AG20443 (cell line): ENCODE data around the gene CTIF.
A peak's percentile ranks its signal among the peaks of the same experiment; 100 is the strongest.
"Not testable (repeated sequence)": the region's sequence is repeated elsewhere in the genome, so short reads cannot be mapped to it uniquely, and the experiment has no call there.

Experiments used
- DNase-seq: peaks from one replicate; pipeline ENCODE4 v3.0.0; 2012; ENCODE audit warnings: low spot score, mixed read lengths

CTIF gene

DNA sequence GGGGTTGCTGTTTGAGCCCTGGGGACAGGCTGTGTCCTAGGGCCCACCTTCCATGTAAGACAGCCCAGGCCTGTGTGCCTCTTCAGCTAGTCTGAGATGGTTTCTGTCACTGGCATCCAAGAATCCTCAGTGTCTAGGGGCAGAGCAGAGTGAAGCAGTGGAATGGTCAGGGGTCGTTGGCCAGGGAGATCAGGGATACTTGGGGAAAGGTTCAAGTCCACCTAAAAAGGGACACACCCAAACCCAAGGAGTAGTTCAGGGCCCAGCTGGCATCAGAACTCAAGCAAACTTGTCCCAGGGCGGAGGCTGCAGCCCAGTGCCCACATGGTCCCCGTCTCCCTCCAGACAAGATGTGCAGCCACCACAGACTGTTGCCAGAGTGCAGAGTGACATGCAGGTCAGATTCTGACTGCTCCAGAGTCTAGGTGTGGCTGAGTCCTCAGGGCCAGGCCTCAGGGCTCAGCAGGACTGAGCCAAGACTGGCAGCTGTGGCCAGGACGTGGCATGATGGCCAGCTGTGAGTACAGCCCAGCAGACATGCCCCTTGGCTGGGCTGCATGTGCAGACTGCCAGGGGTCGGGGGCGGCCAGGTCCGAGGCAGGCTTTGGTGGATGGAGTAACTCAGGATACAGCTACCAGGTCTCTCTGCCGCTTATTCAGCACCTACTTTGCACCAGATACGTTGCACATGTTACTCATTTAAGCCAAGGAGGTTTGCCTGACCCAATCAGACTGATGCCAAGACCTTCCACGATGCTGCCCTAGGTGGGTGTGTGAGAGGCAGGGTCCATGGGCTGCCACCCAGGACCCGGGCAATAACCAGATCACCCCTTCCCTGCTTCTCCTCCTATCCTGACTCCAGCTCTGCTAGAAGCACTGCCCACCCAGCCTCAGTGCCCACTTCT, 265.4 kb downstream of the CTIF start:
- no peak for DNase-seq

DNA sequence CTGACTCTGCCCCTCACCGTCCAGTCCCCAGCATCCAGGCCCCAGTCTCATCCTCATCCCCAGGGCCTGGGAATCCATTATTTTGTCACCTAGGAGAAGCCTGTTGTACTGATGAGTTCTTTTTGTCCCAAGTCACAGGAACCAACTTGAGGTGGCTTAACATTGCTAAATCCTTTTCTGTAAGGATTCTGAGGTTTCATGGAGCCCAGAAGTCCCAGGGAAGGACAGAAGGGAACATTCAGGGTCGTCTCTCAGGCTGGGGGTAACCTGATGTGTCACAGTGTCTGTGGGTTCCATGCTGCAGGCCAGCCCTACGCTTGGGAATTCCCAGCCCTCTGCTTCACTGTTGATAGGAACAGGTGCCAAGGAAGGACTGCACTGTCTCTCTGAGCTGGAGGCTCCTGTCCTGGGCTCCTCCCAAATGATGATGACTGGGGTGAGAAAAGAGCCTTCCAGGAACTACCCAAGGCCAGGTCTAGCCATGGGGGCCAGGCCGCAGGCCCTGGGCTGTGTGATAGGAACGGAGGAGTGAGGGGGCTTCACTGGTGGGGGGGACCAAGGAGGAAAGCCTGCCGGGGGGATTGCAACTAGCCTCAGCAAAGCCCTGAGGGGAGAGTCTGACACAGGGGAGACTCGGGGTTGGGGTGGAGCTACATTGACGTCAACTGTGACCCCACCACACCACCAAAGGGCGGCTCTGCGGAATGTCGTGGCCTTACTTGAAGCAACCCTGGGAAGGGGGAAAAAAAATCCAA, 266.2 kb downstream of the CTIF start:
- no peak for DNase-seq

- DNase-seq, result no peak
Observed at GRCh38 chr18:48805826-48806535, 267.1 kb downstream of the CTIF start.

GRCh38 chr18:48806551-48807261, 267.9 kb downstream of the CTIF start:
- DNase-seq, result peak; percentile 79

- DNase-seq, result no peak
Observed at GRCh38 chr18:48808476-48808875, 269.6 kb downstream of the CTIF start.

DNA sequence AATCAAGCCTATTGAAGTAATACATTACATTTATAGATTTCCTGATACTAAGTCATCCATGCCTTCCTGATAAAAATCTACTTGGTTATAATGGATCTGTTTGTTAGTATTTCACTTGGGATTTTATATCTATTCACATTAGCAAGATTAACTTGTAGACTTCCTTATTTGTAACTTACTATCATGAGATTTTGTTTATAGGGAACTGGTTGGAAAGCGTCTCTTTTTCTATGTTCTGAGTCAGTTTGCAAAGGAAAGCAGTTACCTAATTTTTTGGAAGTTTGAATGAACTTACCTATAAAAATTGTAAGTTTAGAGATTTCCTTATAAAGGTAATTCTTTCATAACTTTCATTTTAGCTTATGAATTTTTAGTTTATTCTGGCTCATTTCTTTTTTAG, 270.5 kb downstream of the CTIF start:
- DNase-seq, result no peak

DNA sequence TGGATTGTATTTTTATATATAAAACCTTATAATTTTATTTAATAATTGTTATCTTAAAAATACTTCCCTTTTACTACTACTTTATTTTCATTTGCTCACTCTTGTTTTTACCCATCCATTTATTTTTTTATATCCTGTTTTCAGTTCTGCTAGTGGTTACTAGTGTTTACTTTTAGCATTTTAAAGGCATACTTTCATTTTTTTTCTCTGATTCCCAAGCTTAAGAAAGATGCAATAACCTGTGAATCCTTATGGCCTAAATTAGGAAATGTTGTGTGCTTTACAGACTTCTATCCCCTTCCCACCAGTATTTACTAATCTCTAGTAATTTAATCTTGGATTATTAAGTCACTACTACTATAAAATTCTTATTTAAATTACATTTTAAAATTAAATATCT, 272.0 kb downstream of the CTIF start:
- DNase-seq, result no peak

GRCh38 chr18:48811401-48811800, 272.6 kb downstream of the CTIF start:
- DNase-seq, result no peak

GRCh38 chr18:48811977-48812451, 273.2 kb downstream of the CTIF start:
- DNase-seq, result not testable (repeated sequence)

GRCh38 chr18:48813321-48813720, 274.5 kb downstream of the CTIF start:
- no peak for DNase-seq

- no peak for DNase-seq
Observed at GRCh38 chr18:48813833-48814489, 275.1 kb downstream of the CTIF start.

GRCh38 chr18:48814490-48815178, 275.8 kb downstream of the CTIF start:
- no peak for DNase-seq

- DNase-seq, result no peak
Observed at GRCh38 chr18:48815179-48815515, 276.3 kb downstream of the CTIF start.

- DNase-seq, result no peak
Observed at GRCh38 chr18:48815581-48816324, 276.9 kb downstream of the CTIF start.

- no peak for DNase-seq
Observed at GRCh38 chr18:48816554-48816953, 277.7 kb downstream of the CTIF start.

DNA sequence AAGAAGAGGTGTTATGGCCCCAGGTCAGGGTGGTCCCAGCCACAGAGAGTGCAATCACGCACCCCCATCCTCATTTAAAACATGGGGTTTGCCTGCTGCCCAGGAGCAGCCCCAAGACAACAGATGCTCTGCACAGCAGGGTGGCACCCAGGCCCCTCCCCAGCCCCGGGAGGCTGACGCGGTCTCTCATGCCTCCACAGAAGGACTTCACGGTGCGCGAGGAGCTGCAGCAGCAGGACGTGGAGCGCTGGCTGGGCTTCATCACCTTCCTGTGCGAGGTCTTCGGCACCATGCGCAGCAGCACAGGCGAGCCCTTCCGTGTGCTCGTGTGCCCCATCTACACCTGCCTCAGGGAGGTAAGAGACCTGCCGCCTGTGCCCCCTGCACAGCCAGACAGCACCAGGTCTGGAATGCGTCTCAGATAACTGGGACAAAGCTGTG, 278.2 kb downstream of the CTIF start:
- DNase-seq, result no peak

DNA sequence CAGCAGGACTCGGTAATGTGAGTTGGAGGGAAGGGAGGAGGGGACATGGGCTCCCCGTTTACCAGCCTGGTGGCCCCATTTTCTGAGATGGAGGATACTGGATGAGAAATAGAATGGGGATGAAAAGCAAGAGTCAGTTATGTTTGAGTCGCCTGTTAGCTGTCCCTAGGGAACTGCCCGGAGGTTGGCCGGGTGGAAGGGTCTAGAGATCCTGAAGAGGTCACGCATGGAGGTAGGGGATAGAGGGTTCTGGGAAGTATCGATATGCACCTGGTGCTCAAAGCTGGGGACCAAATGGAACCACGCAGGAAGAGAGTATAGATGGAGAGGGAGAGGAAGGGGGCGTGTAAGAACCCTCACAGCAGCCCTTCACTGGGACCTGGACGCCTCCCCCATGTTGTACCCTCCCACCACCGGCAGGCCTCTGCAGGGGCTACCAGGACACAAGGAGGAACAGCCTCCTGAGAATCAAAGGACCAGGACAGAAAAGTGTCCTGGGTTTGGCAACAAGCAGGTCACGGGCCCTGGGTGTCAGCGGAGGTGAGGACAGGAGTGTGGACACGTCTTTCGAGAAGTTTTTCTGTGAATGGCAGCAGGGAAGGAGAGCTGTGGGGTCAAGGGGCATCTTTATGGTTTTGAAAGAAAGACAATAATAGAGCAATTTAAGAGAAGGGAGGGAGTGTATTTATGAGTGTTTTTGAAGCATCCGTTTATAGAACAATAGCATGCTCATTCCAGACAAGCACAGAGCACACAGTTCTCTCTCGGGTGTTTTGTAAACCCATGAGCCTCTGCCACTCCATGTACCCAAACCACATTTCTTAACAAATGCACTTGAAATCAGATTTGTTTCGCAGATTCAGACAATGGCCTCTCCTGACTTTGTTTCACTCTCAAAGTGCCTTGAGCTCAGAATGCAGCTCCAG, 279.8 kb downstream of the CTIF start:
- no peak for DNase-seq

DNA sequence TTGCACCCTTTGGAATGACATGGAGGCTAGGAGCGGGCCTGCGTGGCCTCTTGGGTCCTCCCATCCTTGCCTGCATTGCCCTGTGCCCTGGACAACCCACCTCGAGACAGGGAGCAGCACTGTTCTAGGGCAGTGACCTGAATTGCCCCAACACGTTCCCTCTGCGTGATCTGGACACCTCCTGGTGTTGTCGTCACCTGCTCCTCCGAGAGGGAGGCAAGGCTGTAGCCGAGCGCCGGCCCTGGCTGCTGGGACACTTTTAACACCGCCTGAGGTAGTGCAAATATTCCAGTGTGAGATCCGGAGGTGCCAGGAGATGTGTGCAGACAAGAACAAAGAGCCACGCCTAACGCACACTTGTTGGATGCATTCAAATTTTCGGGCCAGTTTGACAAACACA, 280.4 kb downstream of the CTIF start:
- DNase-seq, result no peak
